T-cell (primary cell): ENCODE data around the gene IMMP2L. TPM values are rescaled to one million over a fixed set of nuclear protein-coding genes. Genes with fewer than 3 reads are reported as not detected.

Experiments used
- ATAC-seq, 4 experiments: fragments of 200-7000 bp in 3 of 4; fragments of 150-1000 bp in 1 of 4; cut with Tn5 transposase; replicated peaks in 1 of 4; 1 replicate in 3 of 4; 2 replicates in 1 of 4; pipeline ENCODE4 v1.10.0; 2021; ENCODE audit warnings: moderate library complexity in 3 of 4, mild to moderate bottlenecking in 2 of 4, moderate number of reproducible peaks in 1 of 4
- CTCF ChIA-PET, 2 donors: fragments of 300-600 bp; sonication (Branson Sonifier 250); formaldehyde crosslinking; loops; one replicate each; lab custom pipeline; 2022; ENCODE audit warnings: antibody characterized with exemption in 2 of 2; lab: Charles Lee
- POLR2A ChIA-PET, 2 donors: fragments of 300-600 bp; sonication (Branson Sonifier 250); formaldehyde crosslinking; loops; one replicate each; lab custom pipeline; 2022; ENCODE audit warnings: antibody characterized with exemption in 2 of 2; lab: Charles Lee
- DNase-seq, 35 experiments: peaks; one replicate each; pipeline versions ENCODE4 v3.0.0 to v3.0.0-alpha.2; 2013 to 2023
- H3K27ac ChIP-seq: one replicate; pipeline ENCODE4 v1.5.1; 2013; ENCODE audit warnings: low read length
- H3K27me3 ChIP-seq, 2 experiments: replicated peaks in 1 of 2; 1 replicate in 1 of 2; 2 replicates in 1 of 2; pipeline versions ENCODE4 v1.6.1 to v1.7.0; 2013; ENCODE audit warnings: low read length in 1 of 2, mixed read lengths in 1 of 2; ENCODE audit not compliant: control insufficient read depth in 2 of 2, insufficient read depth in 2 of 2; ENCODE audit errors: extremely low read depth in 1 of 2
- H3K36me3 ChIP-seq, 2 donors: 1 replicate in 1 of 2; 2 replicates in 1 of 2; pipeline versions ENCODE4 v1.6.1 to v1.7.0; 2013; ENCODE audit warnings: low read length in 1 of 2; ENCODE audit not compliant: control insufficient read depth in 2 of 2, insufficient read depth in 1 of 2; ENCODE audit errors: extremely low read depth in 1 of 2
- H3K4me1 ChIP-seq, 2 experiments: 1 replicate in 1 of 2; 2 replicates in 1 of 2; pipeline versions ENCODE4 v1.6.1 to v1.7.0; 2013; ENCODE audit warnings: low read length in 2 of 2, mixed read lengths in 1 of 2; ENCODE audit not compliant: insufficient read depth in 2 of 2, control insufficient read depth in 1 of 2; ENCODE audit errors: extremely low read depth in 1 of 2
- H3K4me3 ChIP-seq, 2 donors: 1 replicate in 1 of 2; 2 replicates in 1 of 2; pipeline versions ENCODE4 v1.5.1 to v1.7.0; 2013; ENCODE audit warnings: mild to moderate bottlenecking in 2 of 2, low read length in 1 of 2, moderate library complexity in 1 of 2; ENCODE audit not compliant: control insufficient read depth in 1 of 2; ENCODE audit errors: extremely low read depth in 1 of 2
- H3K9me3 ChIP-seq: 2 replicates; pipeline ENCODE4 v1.7.0; 2013
- H3K27ac Mint-ChIP-seq, 2 donors: one replicate each; pipeline ENCODE4 v1.8.0; 2020 to 2021; ENCODE audit warnings: mild to moderate bottlenecking in 2 of 2, mixed read lengths in 2 of 2
- H3K27me3 Mint-ChIP-seq, 2 donors: one replicate each; pipeline ENCODE4 v1.8.0; 2021 to 2022; ENCODE audit warnings: mixed read lengths in 2 of 2
- H3K36me3 Mint-ChIP-seq: one replicate; pipeline ENCODE4 v1.8.0; 2021; ENCODE audit warnings: mixed read lengths
- H3K4me1 Mint-ChIP-seq, 3 donors: one replicate each; pipeline ENCODE4 v1.8.0; 2020 to 2022; ENCODE audit warnings: mixed read lengths in 3 of 3, mild to moderate bottlenecking in 1 of 3
- H3K4me3 Mint-ChIP-seq, 3 donors: one replicate each; pipeline ENCODE4 v1.8.0; 2020 to 2022; ENCODE audit warnings: mild to moderate bottlenecking in 3 of 3, mixed read lengths in 3 of 3, moderate library complexity in 3 of 3
- H3K9me3 Mint-ChIP-seq, 3 donors: one replicate each; pipeline ENCODE4 v1.8.0; 2020 to 2022; ENCODE audit warnings: mixed read lengths in 3 of 3
- WGBS: methylation state at CpG from one replicate; pipeline ENCODE4 v1.1.5; 2013; ENCODE audit warnings: missing lambda C conversion rate; ENCODE audit not compliant: insufficient coverage; 5-methylcytosine and 5-hydroxymethylcytosine counted together
- total RNA-seq, 35 experiments: library from RNA in 6 of 35; stranded (reverse) in 6 of 35; fragments of 120-200 nt in 1 of 35; gene quantifications; one replicate each; pipeline versions ENCODE4 v1.2.1 to v1.2.4 and lab custom pipeline; 2013 to 2026

IMMP2L gene
- total RNA-seq, 5 donors from 2014 or later (not counting 1 experiment from before 2014, with no cell fraction given): 14.1 to 27.3 (median 21.7) TPM

- no CpG with 5 or more reads among the region's 2 CpGs for WGBS
- no peak overlapping the region for H3K27ac Mint-ChIP-seq
- H3K36me3 Mint-ChIP-seq: no peaks in the 10 kb centered on the region
- no peaks in the 10 kb centered on the region for H3K9me3 Mint-ChIP-seq
- Histone ChIP-seq H3K9me3 (no peaks in the 10 kb centered on the region), H3K27ac (no peak overlapping the region), H3K4me3 (no peak overlapping the region), H3K4me1 (no peaks in the 10 kb centered on the region), H3K36me3 (no peaks in the 10 kb centered on the region), H3K27me3 (no peaks in the 10 kb centered on the region)
- POLR2A ChIA-PET: no interaction called here
- CTCF ChIA-PET: no interaction called here
- H3K4me3 Mint-ChIP-seq: no peak overlapping the region
- no peak for DNase-seq
- ATAC-seq: no peak
- H3K27me3 Mint-ChIP-seq: no peaks in the 10 kb centered on the region
- H3K4me1 Mint-ChIP-seq: no peaks in the 10 kb centered on the region
Observed at GRCh38 chr7:110626414-110626813, 935.9 kb downstream of the IMMP2L start.

DNA sequence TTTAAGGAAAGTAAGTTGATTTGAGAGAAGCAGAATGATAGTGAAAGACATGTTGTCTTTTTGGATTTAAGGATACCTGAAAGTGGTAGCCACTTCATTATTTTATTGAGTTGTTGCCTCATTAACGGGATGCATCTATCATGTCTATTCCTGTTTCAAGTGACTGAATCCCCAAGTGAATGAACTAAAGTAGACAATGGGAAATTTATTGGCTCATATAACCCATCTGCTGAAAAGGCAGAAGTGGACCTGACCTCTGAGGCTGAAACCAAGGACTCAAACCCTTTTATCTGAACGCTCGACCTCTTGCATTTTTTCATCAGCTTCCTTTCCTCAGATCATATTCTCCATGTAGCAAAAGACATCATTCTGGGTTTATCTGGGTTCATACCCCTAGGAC lies 937.0 kb downstream of the IMMP2L start:
- POLR2A ChIA-PET: no interaction called here
- no peaks in the 10 kb centered on the region for H3K9me3 ChIP-seq
- DNase-seq: no peak
- H3K9me3 Mint-ChIP-seq: no peaks in the 10 kb centered on the region
- CTCF ChIA-PET: no interaction called here
- peaks cover 0 to 2% of the 10 kb centered on the region in 2 experiments for H3K27me3 ChIP-seq
- no peak overlapping the region for H3K27ac Mint-ChIP-seq
- no peak for ATAC-seq
- no peak overlapping the region for H3K4me3 Mint-ChIP-seq
- no peaks in the 10 kb centered on the region for H3K36me3 Mint-ChIP-seq
- H3K4me1 Mint-ChIP-seq: no peaks in the 10 kb centered on the region
- H3K36me3 ChIP-seq: no peaks in the 10 kb centered on the region
- no peak overlapping the region for H3K4me3 ChIP-seq
- no peak overlapping the region for H3K27ac ChIP-seq
- no CpG with 5 or more reads among the region's 3 CpGs for WGBS
- no peaks in the 10 kb centered on the region for H3K4me1 ChIP-seq
- no peaks in the 10 kb centered on the region for H3K27me3 Mint-ChIP-seq

GRCh38 chr7:110623436-110623835 lies 938.9 kb downstream of the IMMP2L start:
- Histone ChIP-seq H3K4me3 (no peak overlapping the region), H3K36me3 (no peaks in the 10 kb centered on the region), H3K27ac (no peak overlapping the region), H3K27me3 (peaks cover 0 to 3% of the 10 kb centered on the region in 2 experiments), H3K9me3 (no peaks in the 10 kb centered on the region), H3K4me1 (no peaks in the 10 kb centered on the region)
- Mint-ChIP-seq H3K27ac (no peak overlapping the region), H3K27me3 (no peaks in the 10 kb centered on the region), H3K36me3 (no peaks in the 10 kb centered on the region), H3K4me1 (no peaks in the 10 kb centered on the region), H3K9me3 (no peaks in the 10 kb centered on the region), H3K4me3 (no peak overlapping the region)
- DNase-seq: no peak
- no peak for ATAC-seq
- POLR2A ChIA-PET: no interaction called here
- no CpG with 5 or more reads among the region's 3 CpGs for WGBS
- CTCF ChIA-PET: no interaction called here

- Mint-ChIP-seq H3K27ac (no peak overlapping the region), H3K36me3 (no peaks in the 10 kb centered on the region), H3K4me3 (no peak overlapping the region), H3K9me3 (no peaks in the 10 kb centered on the region), H3K4me1 (no peaks in the 10 kb centered on the region), H3K27me3 (no peaks in the 10 kb centered on the region)
- ChIA-PET POLR2A (no interaction called here), CTCF (no interaction called here)
- no peak overlapping the region for H3K4me3 ChIP-seq
- 90% methylated on average over 2 of the region's 2 CpGs for WGBS
- no peaks in the 10 kb centered on the region for H3K9me3 ChIP-seq
- peaks cover 0 to 3% of the 10 kb centered on the region in 2 experiments for H3K27me3 ChIP-seq
- H3K27ac ChIP-seq: no peak overlapping the region
- DNase-seq: no peak
- H3K36me3 ChIP-seq: no peaks in the 10 kb centered on the region
- H3K4me1 ChIP-seq: no peaks in the 10 kb centered on the region
- no peak for ATAC-seq
Observed at GRCh38 chr7:110621289-110621688, 941.0 kb downstream of the IMMP2L start.

DNA sequence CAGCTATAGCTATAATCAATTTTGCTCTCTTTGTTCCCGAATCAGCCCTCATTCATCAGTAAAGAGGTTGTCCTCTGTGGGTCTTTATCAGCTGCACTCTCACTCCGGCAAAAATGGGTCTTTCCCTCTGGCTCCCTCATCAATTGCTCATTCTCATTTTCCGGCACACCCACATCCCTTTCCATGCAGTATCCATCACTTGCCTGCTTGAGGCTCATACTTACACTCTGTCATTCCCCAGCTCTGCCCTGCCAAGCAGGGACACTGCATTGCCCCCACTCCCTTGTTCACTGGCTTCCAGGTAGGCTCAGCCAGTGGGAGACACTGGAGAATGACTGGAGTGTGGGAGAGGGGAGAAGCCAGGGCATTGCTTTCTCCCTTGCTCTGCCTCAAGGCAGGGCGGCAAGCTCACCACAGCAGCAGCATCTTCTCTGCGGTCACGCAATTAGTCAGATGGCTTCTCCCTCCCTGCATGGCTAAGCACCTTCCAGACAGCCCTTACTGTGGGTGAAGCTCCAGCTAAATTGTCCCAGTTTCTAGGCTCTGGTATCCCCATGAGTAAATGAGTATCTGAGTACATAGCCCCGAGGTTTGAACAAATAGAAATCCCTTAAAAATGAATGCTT lies 942.1 kb downstream of the IMMP2L start:
- CTCF ChIA-PET: no interaction called here
- Mint-ChIP-seq H3K4me1 (no peaks in the 10 kb centered on the region), H3K27me3 (no peaks in the 10 kb centered on the region), H3K9me3 (no peaks in the 10 kb centered on the region), H3K36me3 (no peaks in the 10 kb centered on the region), H3K4me3 (no peak overlapping the region), H3K27ac (no peak overlapping the region)
- Histone ChIP-seq H3K27me3 (peaks cover 0 to 3% of the 10 kb centered on the region in 2 experiments), H3K36me3 (no peaks in the 10 kb centered on the region), H3K4me1 (no peaks in the 10 kb centered on the region), H3K4me3 (no peak overlapping the region), H3K9me3 (no peaks in the 10 kb centered on the region), H3K27ac (no peak overlapping the region)
- ATAC-seq: no peak
- 100% methylated on average over 2 of the region's 7 CpGs for WGBS
- POLR2A ChIA-PET: no interaction called here
- DNase-seq: no peak
